AG08396 (cell line): Measurements from ENCODE around the gene DLGAP5.
A peak's percentile ranks its signal among the peaks of the same experiment; 100 is the strongest.

Experiments
- DNase-seq: peaks from one replicate; pipeline ENCODE4 v3.0.0; 2012; ENCODE audit warnings: low spot score, mixed read lengths

The DLGAP5 gene

DNA sequence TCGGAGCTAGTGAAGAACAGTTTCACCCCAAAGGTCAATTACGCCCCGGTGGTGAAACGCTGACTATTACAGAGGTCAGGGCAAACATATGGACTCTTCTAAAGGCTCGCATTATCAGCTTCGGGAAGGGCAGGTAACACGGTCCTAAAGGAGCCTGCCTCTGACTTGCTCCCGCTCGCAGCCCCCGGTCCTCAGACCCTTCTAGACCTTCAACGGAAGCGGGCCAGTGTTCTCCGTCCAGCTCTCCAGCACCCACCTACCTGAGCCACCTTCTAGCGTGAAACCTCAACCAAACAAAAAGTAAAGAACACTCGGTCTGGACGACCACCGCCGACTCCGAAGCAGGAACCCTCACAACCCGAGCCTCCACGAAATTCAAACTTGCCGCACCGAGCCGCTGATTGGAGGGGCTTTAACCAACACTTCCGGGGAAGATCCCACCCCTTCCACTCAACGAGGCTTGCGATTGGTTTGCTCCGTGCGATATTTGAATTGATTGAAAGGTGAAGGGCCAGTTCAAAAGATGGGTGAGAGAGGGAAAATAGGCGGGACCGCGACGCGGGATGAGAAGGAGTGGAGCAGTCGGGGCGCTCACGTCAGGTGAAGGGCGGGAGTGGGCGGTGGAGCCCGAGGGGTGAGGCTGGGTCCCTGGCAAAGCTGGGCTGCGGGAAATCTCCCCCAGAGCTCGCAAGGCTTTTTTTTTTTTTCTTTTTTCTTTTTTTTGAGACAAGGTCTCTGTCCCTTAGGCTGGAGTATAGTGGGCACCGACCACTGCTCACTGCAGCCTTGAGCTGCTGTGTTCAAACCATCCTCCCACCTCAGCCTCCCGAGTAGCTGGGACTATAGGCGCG is at the start of gene DLGAP5:
Gene DLGAP5, minus strand, starts transcription at position 383 of the 851 bp plus-strand sequence. CDS start 2,406 bp downstream, outside the sequence.
- peak; percentile 94 for DNase-seq

DNA sequence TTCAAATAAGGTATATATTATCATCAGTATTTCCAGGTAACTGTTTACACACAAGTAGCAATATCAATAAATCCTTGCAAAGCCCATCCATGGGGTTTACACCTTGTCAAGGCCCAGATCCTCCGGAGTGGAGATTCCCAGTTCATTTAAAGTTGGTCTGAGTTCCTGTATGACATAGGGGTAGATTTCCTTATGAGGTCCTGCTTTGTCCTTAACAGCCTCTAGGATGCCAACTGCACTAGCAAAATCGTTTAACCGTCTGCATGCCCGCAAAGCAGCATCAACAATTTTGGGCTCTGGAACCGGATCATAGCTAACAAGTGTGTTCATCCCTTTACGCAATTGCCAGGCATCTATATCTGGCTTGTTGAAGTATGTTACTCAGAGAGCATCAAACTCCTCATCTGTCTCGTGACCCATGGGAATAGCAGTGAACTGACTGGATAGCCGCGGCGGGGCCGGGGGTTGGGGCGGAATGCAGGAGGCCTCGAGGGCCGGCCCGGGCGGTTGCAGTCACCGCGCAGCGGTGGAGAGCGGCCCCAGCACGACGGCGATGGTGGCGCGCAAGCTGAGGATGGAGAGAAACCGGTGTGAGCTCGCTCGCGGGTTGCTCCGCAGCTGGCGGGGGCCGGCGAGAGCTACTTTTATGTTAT is 49.3 kb upstream of the DLGAP5 start:
- peak; percentile 32 for DNase-seq

GRCh38 chr14:55239320-55239719 is 47.9 kb upstream of the DLGAP5 start:
- no peak for DNase-seq

DNA sequence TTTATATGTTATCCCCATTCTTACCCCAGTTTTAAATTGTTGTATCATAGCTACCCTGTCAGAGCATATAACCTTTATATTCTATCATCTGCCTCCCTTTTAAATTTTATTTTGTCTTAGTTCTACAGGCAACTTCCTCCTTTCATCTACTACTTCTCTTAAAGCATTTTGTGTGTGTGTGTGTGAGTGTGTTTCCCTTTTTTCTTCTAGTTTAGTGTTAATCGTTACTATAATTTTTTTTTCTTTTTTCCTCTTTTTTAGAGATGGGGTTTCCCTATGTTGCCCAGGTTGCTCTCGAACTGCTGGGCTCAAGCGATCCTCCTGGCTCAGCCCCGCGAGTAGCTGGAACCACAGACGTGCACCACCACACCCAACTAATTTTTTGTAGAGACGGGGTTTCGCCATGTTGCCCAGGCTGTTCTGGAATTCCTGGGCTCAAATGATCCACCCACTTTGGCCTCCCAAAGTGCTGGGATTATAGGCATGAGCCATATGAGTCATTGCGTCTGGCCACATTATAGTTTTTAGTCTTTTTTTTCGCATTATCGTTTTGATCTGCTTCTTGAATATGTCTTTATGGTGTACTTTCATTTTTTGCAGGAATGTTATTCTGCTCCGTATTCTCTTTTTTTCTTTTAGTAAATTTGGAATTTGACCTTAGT is 46.8 kb upstream of the DLGAP5 start:
- no peak for DNase-seq

- DNase-seq, result no peak
Measured at GRCh38 chr14:55233591-55233990, 42.2 kb upstream of the DLGAP5 start.

DNA sequence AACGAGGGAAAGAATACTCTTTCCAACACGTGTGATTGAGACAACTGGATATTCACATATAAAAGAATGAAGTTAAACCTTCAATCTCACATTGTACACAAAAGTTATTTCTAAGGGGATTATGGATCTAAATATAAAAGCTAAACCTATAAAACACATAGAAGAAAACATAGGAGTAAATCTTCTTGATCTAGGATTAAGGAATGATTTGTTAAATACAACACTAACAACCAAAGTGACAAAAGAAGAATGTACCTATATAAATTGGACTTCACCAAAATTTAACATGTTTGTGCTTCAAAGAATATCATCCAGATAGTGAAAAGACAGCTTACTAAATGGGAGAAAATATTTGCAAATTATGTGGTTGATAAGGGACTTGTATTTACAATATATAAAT is 36.9 kb upstream of the DLGAP5 start:
- DNase-seq, result no peak

- DNase-seq, result no peak
Measured at GRCh38 chr14:55223364-55223763, 32.0 kb upstream of the DLGAP5 start.

DNA sequence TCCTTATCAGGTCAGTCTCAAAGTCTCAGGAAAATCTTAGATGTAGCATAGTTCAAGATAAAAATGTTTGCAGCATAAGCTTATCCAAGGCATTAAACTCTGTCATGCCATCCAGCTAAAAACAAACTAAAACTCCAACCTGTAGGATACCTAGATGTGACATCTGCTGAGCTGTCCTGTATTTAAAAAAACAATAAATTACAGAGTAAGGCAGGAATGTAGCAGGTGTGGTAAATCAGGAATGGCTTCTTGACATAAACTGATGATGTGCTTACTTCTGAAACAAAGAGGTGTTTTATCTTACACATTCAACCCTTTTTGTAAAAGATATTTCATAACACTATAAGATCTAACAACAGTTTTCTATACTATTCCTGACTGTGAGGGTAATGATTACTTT is 30.6 kb upstream of the DLGAP5 start:
- DNase-seq, result no peak

GRCh38 chr14:55221186-55221585 is 29.8 kb upstream of the DLGAP5 start:
- peak; percentile 50 for DNase-seq

- DNase-seq, result no peak
Measured at GRCh38 chr14:55220230-55220629, 28.8 kb upstream of the DLGAP5 start.

GRCh38 chr14:55212634-55213033 is 21.2 kb upstream of the DLGAP5 start:
- no peak for DNase-seq

DNA sequence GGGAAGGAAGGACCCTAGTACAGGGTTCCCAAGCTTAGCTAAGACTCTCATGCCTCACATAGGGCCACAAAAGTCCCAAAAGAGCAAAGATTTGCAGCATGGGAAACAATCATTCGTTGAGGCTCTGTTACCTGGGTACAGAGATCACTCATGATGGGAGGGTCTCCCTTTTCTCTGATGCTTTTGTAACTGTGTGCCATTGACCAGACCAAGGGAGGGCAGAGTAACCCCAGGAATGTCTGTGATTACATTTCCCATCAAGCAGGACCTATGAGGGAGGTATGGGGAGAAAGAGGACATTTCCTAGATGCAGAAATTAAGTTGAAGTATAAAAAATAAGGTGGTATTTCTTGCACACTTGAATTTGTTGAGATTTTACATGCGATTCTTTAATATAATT is 16.4 kb upstream of the DLGAP5 start:
- no peak for DNase-seq

- DNase-seq, result no peak
Measured at GRCh38 chr14:55206175-55206693, 14.8 kb upstream of the DLGAP5 start.

DNA sequence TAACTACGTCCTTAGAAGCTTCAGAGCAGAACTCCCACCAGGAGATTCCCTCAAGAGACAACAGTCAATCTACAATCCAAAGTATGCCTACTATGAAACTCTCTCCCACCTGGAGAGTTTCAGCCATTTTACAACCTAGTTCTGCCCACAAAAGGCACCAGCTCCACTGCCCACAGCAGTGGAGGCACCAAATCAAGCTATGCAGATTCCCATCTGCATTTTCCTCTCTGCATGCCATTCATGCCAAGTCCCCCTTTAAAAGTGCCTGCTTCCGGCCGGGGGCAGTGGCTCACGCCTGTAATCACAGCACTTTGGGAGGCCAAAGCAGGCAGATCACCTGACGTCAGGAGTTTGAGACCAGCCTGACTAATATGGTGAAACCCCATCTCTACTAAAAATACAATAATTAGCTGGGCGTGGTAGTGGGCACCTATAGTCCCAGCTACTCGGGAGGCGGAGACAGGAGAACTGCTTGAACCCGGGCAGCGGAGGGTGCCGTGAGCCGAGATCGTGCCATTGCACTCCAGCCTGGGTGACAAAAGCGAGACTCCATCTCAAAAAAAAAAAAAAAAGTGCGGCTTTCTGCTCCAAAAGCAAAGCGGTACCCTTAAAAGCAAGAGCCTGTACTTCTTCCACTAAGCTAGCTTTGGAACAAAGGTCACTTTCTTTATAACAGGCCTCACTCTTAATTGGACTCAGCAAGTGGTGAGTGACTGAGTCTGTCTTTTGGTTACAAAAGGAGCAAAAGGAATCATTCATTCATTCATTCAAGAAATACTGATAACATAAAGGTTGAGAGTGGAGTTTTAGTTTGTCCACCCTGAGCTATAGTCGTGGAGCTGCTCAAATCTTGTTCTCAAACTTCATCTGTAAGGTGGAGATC is 10.1 kb upstream of the DLGAP5 start:
- no peak for DNase-seq

- DNase-seq, result no peak
Measured at GRCh38 chr14:55200651-55201050, 9.3 kb upstream of the DLGAP5 start.

DNA sequence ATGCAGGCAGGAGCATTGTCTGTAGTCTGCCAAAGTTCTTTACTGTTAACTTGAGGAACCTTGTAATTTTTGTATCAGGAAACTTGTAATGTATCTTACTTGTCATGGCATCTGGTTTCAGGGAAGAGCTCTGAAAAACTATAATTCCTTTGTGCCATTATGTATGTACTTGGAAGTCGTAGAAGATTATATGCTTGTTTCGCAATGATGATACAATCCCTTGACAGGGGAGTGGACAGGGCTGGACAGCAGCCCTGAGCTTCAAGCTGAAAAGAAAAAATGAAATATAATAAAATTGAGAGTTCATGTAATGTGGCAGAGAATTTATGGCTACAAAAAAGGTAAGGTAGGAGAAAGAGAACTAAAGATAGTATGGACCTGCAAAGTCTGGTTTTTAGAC is 7.4 kb upstream of the DLGAP5 start:
- no peak for DNase-seq

- no peak for DNase-seq
Measured at GRCh38 chr14:55194656-55195355, 3.4 kb upstream of the DLGAP5 start.

- DNase-seq, result no peak
Measured at GRCh38 chr14:55192054-55192621, 753 bp upstream of the DLGAP5 start.

DNA sequence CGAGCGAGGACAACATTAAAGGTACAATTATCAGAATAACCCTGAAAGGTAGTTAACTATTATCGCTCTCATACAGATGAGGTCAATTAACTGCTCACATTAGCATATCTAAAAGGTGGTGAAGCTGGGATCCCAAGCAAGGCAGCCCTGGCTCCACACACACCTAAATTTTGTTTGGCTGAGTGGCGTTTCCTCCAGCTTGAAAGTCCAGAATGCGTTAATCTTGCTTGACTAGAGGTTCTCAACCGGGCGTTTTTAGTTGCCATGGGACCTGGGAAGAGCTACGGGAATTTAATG is 531 bp downstream of the DLGAP5 start:
- DNase-seq, result no peak

- peak; percentile 10 for DNase-seq
Measured at GRCh38 chr14:55188686-55189295, 2.6 kb downstream of the DLGAP5 start.

DNA sequence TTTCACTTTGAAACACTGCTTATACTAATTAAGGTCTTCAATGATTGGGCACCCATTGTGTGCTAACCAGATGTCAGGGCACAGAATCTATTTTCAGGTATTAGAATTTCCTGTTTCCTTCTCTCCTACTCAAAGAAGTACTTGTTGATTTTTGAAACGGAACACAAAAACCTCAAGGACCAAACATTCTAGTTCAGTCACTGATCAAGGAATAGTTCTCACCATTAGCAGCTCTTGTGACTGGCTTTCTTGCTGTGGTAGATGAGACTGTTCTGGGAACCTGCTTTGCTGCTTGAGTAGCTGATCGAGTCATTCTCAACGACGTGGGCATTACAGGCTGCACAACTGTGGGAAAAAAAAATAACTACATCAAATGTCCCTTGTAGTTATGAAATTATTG is 11.0 kb downstream of the DLGAP5 start:
- DNase-seq, result no peak
